Erythroblast (primary cell): ENCODE results near the gene TTC16.

ENCODE experiments used
- GATA1 ChIP-seq: IDR thresholded peaks from 2 replicates; pipeline ENCODE4 v1.6.1; 2011; ENCODE audit warnings: low read depth, mild to moderate bottlenecking, control low read depth, low read length, moderate library complexity
- POLR2A ChIP-seq: IDR thresholded peaks from 2 replicates; pipeline ENCODE4 v1.6.1; 2011; ENCODE audit warnings: mild to moderate bottlenecking, low read length

- TF ChIP-seq POLR2A (no peak), GATA1 (no peak)
These were observed 40.4 kb downstream of the TTC16 start for GRCh38 chr9:127756233-127756632.
